22Rv1 (cell line): ENCODE results near the gene TANGO2.

Experiments
- ZFX ChIP-seq: fragments of 450-650 bp; IDR thresholded peaks from 2 replicates; pipeline ENCODE4 v1.6.1; 2017; ENCODE audit warnings: antibody characterized with exemption, borderline replicate concordance
- TF ChIP-seq, protein P1 (sequence below): fragments of 450-650 bp; IDR thresholded peaks from 2 replicates; pipeline ENCODE4 v1.5.1; 2017; ENCODE audit warnings: mild to moderate bottlenecking

DNA sequence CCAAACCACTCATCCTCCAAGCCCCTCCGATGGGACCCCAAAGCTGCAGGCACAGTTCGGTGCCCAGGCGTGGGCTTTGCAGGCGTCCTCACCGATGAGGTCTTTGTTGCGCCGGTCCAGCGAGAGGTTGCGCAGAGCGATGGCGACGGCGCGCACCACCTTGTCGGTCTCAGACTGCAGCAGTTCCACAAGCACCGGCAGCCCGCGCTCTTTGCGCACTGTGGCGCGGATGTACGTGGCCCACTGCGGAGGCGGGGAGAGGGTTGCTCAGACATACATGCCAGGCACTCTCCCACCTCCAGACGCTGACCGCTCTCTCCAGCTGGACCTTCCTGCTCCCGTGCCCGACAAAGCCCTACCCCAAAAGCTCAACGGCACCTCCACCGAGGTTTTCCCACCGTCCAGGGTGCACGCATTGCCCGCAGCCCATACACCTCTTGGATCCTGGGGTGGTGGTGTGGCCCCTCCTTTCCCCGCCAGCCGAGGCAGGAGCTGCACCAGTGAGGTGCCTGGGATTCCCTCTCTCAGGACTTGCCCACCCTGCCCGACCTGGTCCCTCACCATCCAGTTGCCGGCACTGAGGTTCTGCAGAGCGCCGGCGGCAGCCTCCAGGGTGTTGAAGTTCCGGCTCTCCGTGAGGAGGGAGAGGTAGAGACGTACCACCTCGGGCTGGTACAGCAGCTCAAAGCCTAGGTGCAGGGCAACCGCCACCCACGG lies 47.2 kb upstream of the TANGO2 start:
- TF ChIP-seq, protein P1, sequence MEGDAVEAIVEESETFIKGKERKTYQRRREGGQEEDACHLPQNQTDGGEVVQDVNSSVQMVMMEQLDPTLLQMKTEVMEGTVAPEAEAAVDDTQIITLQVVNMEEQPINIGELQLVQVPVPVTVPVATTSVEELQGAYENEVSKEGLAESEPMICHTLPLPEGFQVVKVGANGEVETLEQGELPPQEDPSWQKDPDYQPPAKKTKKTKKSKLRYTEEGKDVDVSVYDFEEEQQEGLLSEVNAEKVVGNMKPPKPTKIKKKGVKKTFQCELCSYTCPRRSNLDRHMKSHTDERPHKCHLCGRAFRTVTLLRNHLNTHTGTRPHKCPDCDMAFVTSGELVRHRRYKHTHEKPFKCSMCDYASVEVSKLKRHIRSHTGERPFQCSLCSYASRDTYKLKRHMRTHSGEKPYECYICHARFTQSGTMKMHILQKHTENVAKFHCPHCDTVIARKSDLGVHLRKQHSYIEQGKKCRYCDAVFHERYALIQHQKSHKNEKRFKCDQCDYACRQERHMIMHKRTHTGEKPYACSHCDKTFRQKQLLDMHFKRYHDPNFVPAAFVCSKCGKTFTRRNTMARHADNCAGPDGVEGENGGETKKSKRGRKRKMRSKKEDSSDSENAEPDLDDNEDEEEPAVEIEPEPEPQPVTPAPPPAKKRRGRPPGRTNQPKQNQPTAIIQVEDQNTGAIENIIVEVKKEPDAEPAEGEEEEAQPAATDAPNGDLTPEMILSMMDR = no peak
- TF ChIP-seq ZFX = no peak
